GM19239 (cell line): ENCODE measurements around the gene FCSK.
"Not testable (repeated sequence)": the region's sequence is repeated elsewhere in the genome, so short reads cannot be mapped to it uniquely, and the experiment has no call there.

Experiments used
- DNase-seq: peaks from one replicate; pipeline ENCODE4 v3.0.0; 2011; ENCODE audit warnings: low spot score; ENCODE audit not compliant: insufficient read length
- FAIRE-seq: peaks from 2 replicates; lab custom pipeline; 2011; peaks lifted over from hg19 to GRCh38; lab: Jason Lieb, UNC

Gene FCSK

DNA sequence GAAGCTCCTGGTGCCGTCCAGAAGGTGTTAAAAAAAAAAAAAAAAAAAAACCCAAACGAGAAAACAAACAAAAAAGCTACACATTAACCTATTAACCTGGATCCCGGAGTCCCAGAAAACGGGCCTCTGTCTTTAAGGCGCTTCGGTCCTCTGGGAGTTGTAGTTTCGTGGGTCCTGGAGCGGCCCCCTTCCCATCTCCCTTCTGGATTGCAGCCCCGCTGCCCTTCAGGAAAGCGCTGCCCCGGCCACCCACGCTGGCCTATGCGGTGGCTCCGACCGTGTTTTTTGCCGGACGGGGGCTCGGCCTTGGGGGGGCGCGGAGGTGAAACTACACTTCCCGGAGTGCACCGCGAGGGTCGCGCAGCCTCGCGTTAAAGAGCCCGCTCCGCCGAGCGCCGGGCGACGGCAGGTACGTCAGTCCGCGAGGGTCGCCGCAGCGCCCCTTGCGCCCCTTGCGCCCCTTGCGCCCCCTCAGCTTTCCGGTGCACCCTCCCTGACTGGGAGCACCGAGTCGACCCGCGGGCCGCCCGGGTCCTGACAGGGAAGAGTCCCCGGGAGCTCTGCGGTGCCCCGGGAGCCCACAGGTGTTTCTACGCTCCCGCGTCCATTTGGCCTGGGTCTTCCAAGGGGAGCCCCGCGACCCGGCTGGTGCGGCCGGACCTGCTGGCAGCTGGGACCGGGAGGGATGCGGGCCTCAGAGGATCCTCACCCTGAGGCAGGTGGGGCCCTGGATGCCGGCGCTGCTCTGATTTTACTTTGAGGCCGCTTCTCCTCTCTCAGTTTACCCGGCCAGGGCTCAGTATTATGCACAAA is at the start of gene FCSK:
FCSK (plus strand) TSS at position 374 of the 813 bp plus-strand sequence. CDS start 8,596 bp downstream, outside the sequence.
- DNase-seq (peak; percentile 95), FAIRE-seq (peak; percentile 66)

DNA sequence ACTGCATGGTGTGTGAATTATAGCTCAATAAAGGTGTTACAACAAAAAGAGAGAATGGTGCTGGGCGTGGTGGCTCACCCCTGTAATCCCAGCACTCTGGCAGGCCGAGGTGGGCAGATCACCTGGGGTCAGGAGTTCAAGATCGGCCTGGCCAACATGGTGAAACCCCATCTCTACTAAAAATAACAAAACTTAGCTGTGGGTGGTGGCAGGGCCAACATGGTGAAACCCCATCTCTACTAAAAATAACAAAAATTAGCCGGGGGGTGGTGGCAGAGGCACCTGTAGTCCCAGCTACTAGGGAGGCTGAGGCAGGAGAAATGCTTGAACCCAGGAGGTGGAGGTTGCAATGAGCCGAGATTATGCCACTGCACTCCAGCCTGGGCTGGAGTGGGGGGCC is 48.3 kb upstream of the FCSK start:
- DNase-seq, FAIRE-seq: not testable (repeated sequence)

GRCh38 chr16:70407811-70408274 is 46.6 kb upstream of the FCSK start:
- FAIRE-seq (peak; percentile 78), DNase-seq (peak; percentile 36)

GRCh38 chr16:70410734-70411133 is 43.7 kb upstream of the FCSK start:
- DNase-seq (no peak), FAIRE-seq (no peak)

DNA sequence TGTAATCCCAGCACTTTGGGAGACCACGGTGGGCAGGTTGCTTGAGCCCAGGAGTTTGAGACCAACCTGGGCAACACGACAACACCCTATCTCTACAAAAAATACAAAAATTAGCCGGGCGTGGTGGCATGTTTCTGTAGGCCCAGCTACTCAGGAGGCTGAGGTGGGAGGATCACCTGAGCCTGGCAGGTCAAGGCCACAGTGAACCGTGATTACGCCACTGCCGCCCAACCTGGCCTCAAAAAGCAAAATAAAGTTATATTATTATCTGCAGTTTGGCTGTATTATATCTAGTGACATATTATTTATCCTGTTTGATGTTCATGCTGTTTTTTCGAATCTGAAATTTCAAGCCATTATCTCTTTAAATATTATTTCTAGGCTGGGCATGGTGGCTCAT is 42.0 kb upstream of the FCSK start:
- no peak for DNase-seq
- FAIRE-seq, result no peak

DNA sequence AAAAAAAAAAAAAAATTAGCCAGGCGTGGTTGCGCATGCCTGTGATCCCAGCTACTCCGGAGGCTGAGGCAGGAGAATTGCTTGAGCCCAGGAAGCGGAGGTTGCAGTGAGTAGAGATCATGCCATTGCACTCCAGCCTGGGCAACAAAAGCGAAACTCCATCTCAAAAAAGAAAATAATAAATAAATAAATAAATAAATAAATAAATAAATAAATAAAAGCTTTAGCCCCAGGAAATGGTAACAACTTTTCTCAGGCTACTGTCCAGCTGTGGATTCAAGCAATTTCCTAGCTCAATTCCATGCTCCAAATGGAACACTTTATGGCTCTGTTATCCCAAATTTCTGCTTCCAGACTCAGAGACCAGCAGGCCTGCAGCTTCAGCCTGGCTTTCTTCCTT is 40.8 kb upstream of the FCSK start:
- FAIRE-seq, DNase-seq: not testable (repeated sequence)

DNA sequence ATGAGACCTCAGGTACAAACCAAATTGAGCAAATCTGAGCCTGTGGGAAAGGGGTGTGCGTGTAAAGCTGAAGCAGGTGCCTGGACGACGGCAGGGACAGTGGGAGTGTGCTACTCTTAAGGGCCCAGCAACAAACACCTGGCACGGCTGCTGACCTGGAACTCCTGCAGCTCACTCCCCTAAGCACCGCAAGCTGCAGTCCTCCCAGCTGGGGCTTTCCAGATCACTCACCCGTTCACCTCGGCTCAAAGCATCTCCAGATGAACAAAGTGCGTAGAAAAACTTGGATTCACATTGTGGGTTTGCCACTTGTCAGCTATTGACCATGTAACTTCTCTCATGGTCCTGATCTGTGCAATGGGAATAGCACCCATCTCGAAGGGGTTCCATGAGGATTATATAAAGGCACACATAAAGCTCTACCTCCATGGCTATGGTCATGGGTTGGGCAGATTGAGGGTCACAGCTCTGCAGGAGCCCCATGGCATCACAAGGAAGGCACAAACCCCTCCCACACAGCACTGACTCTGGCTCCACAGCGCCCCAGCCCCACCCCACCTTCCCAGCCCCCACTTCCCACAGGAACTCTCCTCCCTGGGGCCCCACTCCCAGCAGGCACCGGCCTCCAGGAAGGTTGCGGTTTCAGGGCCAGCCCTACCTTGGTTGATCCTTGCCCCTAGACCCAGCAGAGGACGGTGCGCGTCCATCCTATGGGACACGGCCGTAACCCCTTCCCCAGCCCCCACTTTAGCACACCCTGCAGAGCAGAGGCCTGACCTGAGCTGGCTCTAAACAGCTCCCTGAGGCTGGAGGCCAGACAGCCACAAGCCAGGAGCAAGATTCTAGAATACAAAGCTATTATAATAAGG is 37.4 kb upstream of the FCSK start:
- peak; percentile 86 for FAIRE-seq
- DNase-seq, result no peak

- DNase-seq (no peak), FAIRE-seq (no peak)
These were observed 36.7 kb upstream of the FCSK start for GRCh38 chr16:70417661-70418060.

DNA sequence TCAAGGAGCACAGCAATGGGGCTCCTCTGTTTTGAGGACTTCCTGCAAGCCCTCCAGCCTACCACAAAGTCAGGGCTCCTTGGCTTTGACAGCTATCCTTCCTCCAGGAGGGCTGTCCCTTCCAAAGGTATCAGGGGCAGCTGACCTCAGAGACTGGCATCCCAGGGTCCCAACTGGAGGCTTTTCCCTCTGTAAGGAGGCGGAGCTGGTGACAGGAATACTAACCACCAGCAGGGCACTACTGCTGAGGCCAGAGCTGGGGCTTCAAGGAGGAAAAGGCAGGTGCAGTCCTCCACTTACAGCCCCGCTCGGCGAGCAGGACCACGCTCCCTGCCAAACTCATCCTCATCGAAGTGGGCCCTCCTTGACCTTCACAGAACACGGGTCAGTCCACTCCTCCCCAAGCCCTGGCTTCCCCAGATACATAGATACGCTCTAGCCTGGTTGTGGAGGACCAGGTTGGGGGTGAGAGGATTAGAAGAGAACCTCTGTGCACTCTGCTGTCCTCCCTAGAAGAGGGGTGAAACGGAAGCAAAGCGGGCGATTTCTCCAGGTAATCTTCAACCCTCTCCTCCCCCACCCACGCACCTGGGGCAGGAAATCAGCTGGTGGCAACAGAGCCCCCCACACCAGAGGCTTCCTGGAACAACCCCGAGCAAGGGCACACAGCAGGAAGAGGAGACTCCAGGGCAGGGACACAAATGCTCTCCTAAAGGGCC is 36.0 kb upstream of the FCSK start:
- no peak for FAIRE-seq
- DNase-seq, result no peak

DNA sequence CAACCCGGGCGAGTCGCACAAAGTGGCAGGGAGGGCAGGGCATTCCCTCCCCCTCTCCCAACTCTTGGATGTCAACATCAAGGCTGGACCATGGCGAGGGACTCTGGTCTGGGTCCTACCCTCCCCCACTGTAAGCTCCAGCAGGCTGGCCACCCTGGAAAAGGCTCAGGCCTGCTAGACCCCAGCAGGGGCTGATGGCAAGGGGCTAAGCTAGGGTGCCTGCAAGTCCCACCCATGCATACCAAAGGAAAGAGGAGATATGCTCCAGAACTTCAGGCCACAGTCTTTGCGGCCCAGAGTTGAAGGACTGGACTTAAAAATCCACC is 35.4 kb upstream of the FCSK start:
- FAIRE-seq (no peak), DNase-seq (no peak)

DNA sequence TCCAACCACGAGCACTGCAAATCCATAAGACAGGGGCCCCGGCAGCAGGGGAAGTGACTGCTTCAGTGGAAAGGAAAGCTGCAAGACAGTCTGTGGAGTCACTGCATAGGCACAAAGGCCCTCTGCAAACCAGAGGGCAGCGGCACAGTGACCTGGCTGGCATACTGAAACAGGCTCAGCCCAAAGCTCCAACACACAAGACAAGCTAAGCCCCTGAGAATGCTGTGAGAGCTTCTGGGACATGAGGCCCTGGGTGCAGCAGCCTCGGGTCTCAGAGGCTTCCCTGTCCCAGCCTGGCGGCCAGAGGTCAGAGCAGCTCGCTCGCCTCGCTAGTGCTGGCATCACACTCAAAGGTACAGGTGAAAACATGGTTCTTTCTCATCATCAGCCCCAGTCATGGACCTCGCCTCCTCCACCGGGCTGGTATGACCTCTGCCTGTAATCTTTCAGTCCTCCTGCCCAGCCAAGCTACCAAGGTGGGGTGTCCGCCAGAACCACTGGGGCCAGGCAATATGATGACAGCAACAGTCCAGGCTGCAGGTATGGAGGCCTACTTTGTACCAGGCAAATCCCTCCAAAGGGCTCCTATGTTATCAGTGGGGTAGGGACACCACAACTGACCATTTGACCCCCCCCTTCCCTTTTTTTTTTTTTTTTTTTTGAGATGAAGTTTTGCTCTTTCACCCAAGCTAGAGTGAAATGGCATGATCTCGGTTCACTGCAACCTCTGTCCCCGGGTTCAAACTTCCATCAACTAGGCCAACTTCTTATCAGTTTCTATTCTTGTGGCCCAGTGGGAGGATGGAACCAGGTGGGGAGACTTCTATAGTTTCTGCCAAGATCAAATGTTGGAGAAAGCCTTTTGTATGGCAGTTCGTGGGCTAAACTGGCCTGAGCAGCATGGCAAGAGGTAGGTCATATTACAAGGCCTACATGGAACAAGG is 34.7 kb upstream of the FCSK start:
- FAIRE-seq (no peak), DNase-seq (no peak)

DNA sequence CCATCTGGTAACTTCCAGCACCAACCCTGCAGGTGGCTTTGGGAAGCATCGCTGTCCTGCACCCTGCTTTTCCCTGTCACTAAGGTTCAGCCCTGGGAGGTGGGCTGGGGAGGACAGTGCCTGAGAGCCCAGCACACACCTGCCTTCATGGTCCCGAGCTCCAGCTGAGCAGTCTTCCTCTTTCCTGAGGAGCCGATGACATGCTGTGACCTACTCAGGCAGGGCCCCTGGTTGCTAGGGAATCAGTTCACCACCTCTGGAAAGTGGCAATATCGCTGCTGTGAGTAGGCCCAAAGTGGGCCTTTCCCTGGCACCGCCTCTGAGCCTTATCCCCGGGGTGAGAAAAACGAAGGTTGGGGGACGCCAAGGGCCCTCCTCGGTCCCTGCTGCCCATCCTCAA is 33.4 kb upstream of the FCSK start:
- DNase-seq (no peak), FAIRE-seq (no peak)

DNA sequence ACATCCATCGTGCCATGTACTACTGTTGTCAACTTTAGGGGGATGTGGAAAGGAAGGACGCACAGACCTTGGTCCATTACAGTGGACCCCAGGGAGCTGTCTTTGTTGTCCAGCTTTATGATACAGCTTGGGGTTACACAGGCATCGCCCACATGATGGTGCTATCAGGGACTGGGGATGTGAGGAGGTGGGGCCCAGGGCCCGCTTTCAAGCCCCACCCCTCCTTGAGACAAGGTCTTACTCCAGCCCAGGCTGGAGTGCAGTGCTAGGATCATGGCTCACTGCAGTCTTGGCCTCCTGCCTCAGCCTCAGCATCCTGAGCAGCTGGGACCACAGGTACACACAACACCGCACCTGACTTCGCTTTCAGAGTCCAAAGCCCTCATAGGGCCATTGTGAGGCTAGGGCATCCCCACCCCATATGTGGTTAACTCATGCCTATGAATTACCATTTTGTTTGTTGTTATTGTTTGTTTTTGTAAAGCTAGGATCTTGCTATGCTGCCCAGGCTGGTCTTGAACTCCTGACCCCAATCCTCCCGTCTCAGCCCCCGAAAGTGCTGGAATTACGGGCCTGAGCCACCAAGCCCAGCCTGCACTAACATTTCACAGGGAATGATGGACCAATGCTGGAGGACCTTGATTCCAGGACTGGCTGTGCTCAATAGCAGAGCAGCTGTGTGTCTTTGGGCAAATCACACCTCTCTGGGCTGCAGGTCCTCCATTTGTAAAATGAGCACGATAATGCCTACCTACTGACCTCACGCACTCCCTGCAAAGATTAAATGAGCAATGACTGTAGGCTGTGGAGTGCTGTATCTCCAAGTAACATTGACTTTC is 32.7 kb upstream of the FCSK start:
- FAIRE-seq (no peak), DNase-seq (no peak)

DNA sequence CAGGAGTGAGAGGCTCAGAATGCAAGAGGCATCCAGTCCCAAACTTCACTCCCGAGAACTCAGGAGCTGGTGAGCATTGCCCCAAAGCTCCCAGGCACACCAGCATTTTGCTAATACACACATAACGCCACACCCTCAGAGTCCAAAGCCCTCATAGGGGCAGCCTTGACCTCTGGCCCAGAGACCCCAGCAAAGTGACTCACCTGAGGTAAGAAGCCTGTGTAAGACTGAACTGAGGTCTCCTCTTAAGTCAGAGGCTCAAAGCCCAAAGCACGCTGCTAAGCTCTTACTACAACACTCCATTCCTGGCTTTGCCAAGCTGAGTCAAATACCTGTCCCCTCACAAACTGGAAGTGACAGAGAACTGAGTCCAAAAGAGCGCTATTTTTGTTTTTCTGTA is 31.9 kb upstream of the FCSK start:
- no peak for DNase-seq
- FAIRE-seq, result no peak

- no peak for FAIRE-seq
- no peak for DNase-seq
These were observed 26.6 kb upstream of the FCSK start for GRCh38 chr16:70427786-70428177.

- FAIRE-seq (peak; percentile 83), DNase-seq (no peak)
These were observed 26.0 kb upstream of the FCSK start for GRCh38 chr16:70428178-70428998.

DNA sequence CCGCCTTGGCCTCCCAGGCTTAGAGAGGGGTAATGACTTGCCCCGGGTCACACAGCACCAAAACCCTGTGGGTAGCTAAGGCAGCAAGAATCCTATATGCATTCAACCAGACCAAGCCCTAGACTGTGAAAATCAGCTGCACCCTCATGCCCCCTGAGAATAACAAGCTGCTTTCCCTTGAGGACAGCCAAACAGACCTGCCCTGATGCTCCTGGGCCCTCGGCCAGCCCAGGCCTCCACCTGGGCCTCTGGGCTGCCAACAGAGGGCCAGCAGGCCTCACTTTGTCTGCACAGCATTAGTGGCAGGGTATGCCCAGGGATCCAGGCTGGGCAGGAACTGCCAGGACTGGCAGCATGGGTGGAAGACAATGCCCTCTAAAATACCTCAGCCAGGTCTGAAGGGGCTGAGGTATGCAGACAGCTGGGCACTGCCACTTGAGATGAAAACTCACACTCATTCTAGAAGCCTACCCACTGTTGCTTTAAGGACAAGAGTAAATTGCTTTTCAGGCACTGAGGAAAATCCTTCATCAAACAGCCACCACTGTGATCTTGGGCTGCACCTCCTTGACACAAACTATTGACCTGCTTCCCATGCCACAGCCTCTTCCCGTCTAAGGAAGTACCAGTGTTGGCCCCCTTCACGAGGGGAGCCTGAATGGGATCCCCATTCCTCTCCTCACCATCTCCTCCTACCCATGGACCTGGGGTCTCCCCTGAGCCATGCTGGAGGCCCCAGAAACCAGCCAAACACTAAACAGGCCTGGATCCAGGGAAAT is 24.3 kb upstream of the FCSK start:
- DNase-seq (no peak), FAIRE-seq (peak; percentile 39)
